GM06990 (cell line): ENCODE results near the gene SOD1.

Experiments
- DNase-seq: peaks from one replicate; pipeline ENCODE4 v3.0.0-alpha.2; 2011; ENCODE audit not compliant: insufficient read length; ENCODE audit errors: extremely low read depth
- H3K27me3 ChIP-seq: replicated peaks from 2 replicates; pipeline ENCODE4 v1.6.0; 2011; ENCODE audit warnings: low read length; ENCODE audit not compliant: control insufficient read depth, insufficient read depth
- H3K36me3 ChIP-seq: 2 replicates; pipeline ENCODE4 v1.5.1; 2011; ENCODE audit warnings: low read length; ENCODE audit not compliant: control insufficient read depth, insufficient read depth
- H3K4me3 ChIP-seq: replicated peaks from 2 replicates; pipeline ENCODE4 v1.5.1; 2011; ENCODE audit warnings: low read depth, mild to moderate bottlenecking, control low read depth, low read length
- CTCF ChIP-seq: IDR thresholded peaks from 2 replicates; pipeline ENCODE4 v1.5.1; 2011; ENCODE audit warnings: low read length, control low read depth, mild to moderate bottlenecking, inconsistent platforms; ENCODE audit not compliant: insufficient read depth, poor library complexity, severe bottlenecking

The SOD1 gene

GRCh38 chr21:31687108-31687507 is 27.6 kb downstream of the SOD1 start:
- DNase-seq: no peak
- H3K4me3 ChIP-seq: no peak overlapping the region
- H3K27me3 ChIP-seq: no peaks in the 10 kb centered on the region
- peaks cover 12% of the 10 kb centered on the region for H3K36me3 ChIP-seq
- TF ChIP-seq CTCF: no peak

- no peak for TF ChIP-seq CTCF
- Histone ChIP-seq H3K27me3 (no peaks in the 10 kb centered on the region), H3K36me3 (peaks cover 13% of the 10 kb centered on the region), H3K4me3 (no peak overlapping the region)
- no peak for DNase-seq
Measured at GRCh38 chr21:31688603-31689368, 29.3 kb downstream of the SOD1 start.

- Histone ChIP-seq H3K27me3 (no peaks in the 10 kb centered on the region), H3K36me3 (peaks cover 8% of the 10 kb centered on the region), H3K4me3 (no peak overlapping the region)
- no peak for DNase-seq
- TF ChIP-seq CTCF: no peak
Measured at GRCh38 chr21:31693222-31693621, 33.7 kb downstream of the SOD1 start.

GRCh38 chr21:31696424-31696823 is 36.9 kb downstream of the SOD1 start:
- DNase-seq: no peak
- TF ChIP-seq CTCF: no peak
- H3K27me3 ChIP-seq: no peaks in the 10 kb centered on the region
- no peak overlapping the region for H3K4me3 ChIP-seq
- peaks cover 7% of the 10 kb centered on the region for H3K36me3 ChIP-seq

- DNase-seq: no peak
- Histone ChIP-seq H3K36me3 (peaks cover 8% of the 10 kb centered on the region), H3K4me3 (no peak overlapping the region), H3K27me3 (no peaks in the 10 kb centered on the region)
- TF ChIP-seq CTCF: no peak
Measured at GRCh38 chr21:31698461-31698860, 39.0 kb downstream of the SOD1 start.
